A673 (cell line): ENCODE data around the gene ZFYVE21. TPM values are rescaled to one million over a fixed set of nuclear protein-coding genes. Genes with fewer than 3 reads are reported as not detected.

ENCODE experiments used
- BruUV-seq: library from RNA; stranded (reverse); fragments of 400-500 nt; replicated peaks from 2 replicates; lab custom pipeline; 2021; lab: Mats Ljungman, UMichigan
- CTCF ChIA-PET: fragments of 300-600 bp; sonication (Branson Sonifier 250); formaldehyde crosslinking; loops from one replicate; lab custom pipeline; 2022; ENCODE audit warnings: antibody characterized with exemption; lab: Charles Lee
- POLR2A ChIA-PET: fragments of 300-600 bp; sonication (Branson Sonifier 250); formaldehyde crosslinking; loops from one replicate; lab custom pipeline; 2022; ENCODE audit warnings: antibody characterized with exemption; ENCODE audit not compliant: low non-redundant PET; lab: Charles Lee
- DNase-seq: peaks from one replicate; pipeline ENCODE4 v3.0.0-alpha.2; 2015; ENCODE audit warnings: low spot score
- H3K27ac ChIP-seq: fragments of 200-600 bp; sonication (generic); 2 replicates; pipeline ENCODE4 v1.5.1; 2016; ENCODE audit warnings: mixed run types, low read depth, mild to moderate bottlenecking, mixed read lengths, antibody characterized with exemption, low read length; ENCODE audit not compliant: poor library complexity, severe bottlenecking
- H3K27me3 ChIP-seq: fragments of 200-600 bp; sonication (generic); replicated peaks from 2 replicates; pipeline ENCODE4 v1.6.1; 2017; ENCODE audit warnings: mixed run types, low read depth, mild to moderate bottlenecking, mixed read lengths, antibody characterized with exemption, low read length; ENCODE audit not compliant: insufficient read depth, poor library complexity
- H3K36me3 ChIP-seq: fragments of 200-600 bp; sonication (generic); 2 replicates; pipeline ENCODE4 v1.6.1; 2016; ENCODE audit warnings: mixed run types, mild to moderate bottlenecking, mixed read lengths, antibody characterized with exemption, low read length; ENCODE audit not compliant: insufficient read depth, poor library complexity, severe bottlenecking
- H3K4me1 ChIP-seq: fragments of 200-600 bp; sonication (generic); 2 replicates; pipeline ENCODE4 v1.6.1; 2017; ENCODE audit warnings: mixed run types, mild to moderate bottlenecking, mixed read lengths, antibody characterized with exemption, low read length; ENCODE audit not compliant: insufficient read depth, poor library complexity, severe bottlenecking
- H3K4me3 ChIP-seq: fragments of 200-600 bp; sonication (generic); 2 replicates; pipeline ENCODE4 v1.5.1; 2016; ENCODE audit warnings: low read depth, mixed run types, mild to moderate bottlenecking, mixed read lengths, low read length; ENCODE audit not compliant: poor library complexity, severe bottlenecking
- H3K9me3 ChIP-seq: fragments of 200-600 bp; sonication (generic); 2 replicates; pipeline ENCODE4 v1.6.1; 2016; ENCODE audit warnings: mixed run types, low read depth, mild to moderate bottlenecking, mixed read lengths, antibody characterized with exemption, low read length; ENCODE audit not compliant: poor library complexity, severe bottlenecking
- CTCF ChIP-seq: fragments of 300-800, 200-600 bp; sonication (generic); conservative IDR thresholded peaks from 2 replicates; pipeline ENCODE4 v1.5.1; 2017; ENCODE audit warnings: low read depth, mild to moderate bottlenecking, antibody characterized with exemption, low read length, moderate library complexity, mixed read lengths
- EZH2 ChIP-seq: fragments of 200-600 bp; sonication (generic); IDR thresholded peaks from 2 replicates; pipeline ENCODE4 v1.6.1; 2017; ENCODE audit warnings: borderline replicate concordance, low read depth, mild to moderate bottlenecking, mixed read lengths, antibody characterized with exemption, low read length; ENCODE audit not compliant: poor library complexity, severe bottlenecking
- intact Hi-C: fragments of 100-400 bp; cut with micrococcal nuclease; formaldehyde crosslinking; loops from one replicate; pipeline ENCODE4 v1.10.0; 2022; ENCODE audit not compliant: unreplicated experiment
- total RNA-seq: library from RNA; stranded (reverse); gene quantifications from 2 replicates; pipeline ENCODE4 v1.2.3, GENCODE V29; 2021

ZFYVE21 gene
- total RNA-seq, 1 experiment from 2014 or later = 35.7 TPM

GRCh38 chr14:103698380-103699260, 17.0 kb upstream of the ZFYVE21 start:
- ChIA-PET CTCF (no interaction called here), POLR2A (no interaction called here)
- H3K4me3 ChIP-seq = no peak overlapping the region
- H3K4me1 ChIP-seq = peaks cover 26% of the 10 kb centered on the region
- H3K36me3 ChIP-seq = peaks cover 73% of the 10 kb centered on the region
- H3K27me3 ChIP-seq = no peaks in the 10 kb centered on the region
- no peak for DNase-seq
- peak overlapping the region; percentile 63 for H3K27ac ChIP-seq
- intact Hi-C loops = no loop called here
- no peaks in the 10 kb centered on the region for H3K9me3 ChIP-seq
- TF ChIP-seq EZH2 (no peak), CTCF (no peak)
- no TSS peak for BruUV-seq

- no peak for DNase-seq
- Histone ChIP-seq H3K36me3 (peaks cover 72% of the 10 kb centered on the region), H3K27ac (no peak overlapping the region), H3K4me3 (no peak overlapping the region), H3K9me3 (no peaks in the 10 kb centered on the region), H3K27me3 (no peaks in the 10 kb centered on the region), H3K4me1 (peaks cover 26% of the 10 kb centered on the region)
- ChIA-PET CTCF (no interaction called here), POLR2A (no interaction called here)
- intact Hi-C loops = no loop called here
- BruUV-seq = no TSS peak
- TF ChIP-seq CTCF (no peak), EZH2 (no peak)
Observed at GRCh38 chr14:103699261-103699661, 16.3 kb upstream of the ZFYVE21 start.

GRCh38 chr14:103699901-103700752, 15.5 kb upstream of the ZFYVE21 start:
- Histone ChIP-seq H3K27me3 (no peaks in the 10 kb centered on the region), H3K27ac (no peak overlapping the region), H3K36me3 (peaks cover 73% of the 10 kb centered on the region), H3K9me3 (no peaks in the 10 kb centered on the region), H3K4me3 (no peak overlapping the region), H3K4me1 (peaks cover 34% of the 10 kb centered on the region)
- no peak for TF ChIP-seq EZH2
- TF ChIP-seq CTCF = no peak
- intact Hi-C loops = no loop called here
- POLR2A ChIA-PET = no interaction called here
- DNase-seq = no peak
- CTCF ChIA-PET = no interaction called here
- no TSS peak for BruUV-seq
